Measurements from ENCODE around the gene SYNDIG1.

The SYNDIG1 gene

DNA sequence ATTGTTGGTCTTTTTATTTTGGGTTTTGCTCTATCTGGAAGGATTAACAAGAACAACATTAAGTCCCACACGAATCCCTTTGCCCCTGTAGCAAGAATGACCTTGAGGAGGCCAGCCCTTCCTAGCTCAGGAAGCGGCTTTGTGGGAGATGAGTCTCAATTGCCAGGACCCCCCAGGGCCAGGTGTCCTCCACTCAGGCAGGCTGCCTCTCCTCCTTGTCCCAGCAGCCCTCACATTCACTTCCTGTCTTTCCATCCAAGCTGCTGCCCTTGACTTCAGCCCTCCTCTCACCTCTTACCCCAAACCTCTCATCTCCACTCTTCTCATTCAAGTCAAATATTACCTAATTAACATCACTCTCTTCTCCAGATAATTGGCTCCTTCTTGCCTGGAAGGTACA, 22.6 kb upstream of the SYNDIG1 start:
- no peak for DNase-seq (ENCODE audit: low read depth in 4 of 4, low spot score in 1 of 4)

DNA sequence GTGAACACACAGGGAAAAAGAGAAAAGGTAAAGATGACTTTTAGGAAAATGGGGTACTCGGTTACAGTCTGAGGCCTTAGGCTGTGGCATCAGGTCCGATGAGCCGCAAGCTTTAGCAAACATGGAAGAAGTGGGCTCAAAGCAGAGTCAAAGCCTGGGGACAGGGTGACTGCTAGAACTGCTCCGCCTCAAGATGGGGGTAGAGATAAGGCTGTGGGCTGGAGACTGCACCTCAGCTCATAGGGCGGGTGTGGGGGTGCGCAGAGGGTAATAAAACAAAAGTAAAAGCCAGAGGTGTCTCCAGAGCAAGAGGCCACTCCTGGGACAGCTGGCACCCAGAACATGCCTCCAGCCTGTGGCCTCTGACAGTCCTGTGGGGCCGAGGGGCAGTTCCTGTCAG, 21.3 kb upstream of the SYNDIG1 start:
- no peak for DNase-seq (ENCODE audit: low read depth in 4 of 4, low spot score in 1 of 4)

DNA sequence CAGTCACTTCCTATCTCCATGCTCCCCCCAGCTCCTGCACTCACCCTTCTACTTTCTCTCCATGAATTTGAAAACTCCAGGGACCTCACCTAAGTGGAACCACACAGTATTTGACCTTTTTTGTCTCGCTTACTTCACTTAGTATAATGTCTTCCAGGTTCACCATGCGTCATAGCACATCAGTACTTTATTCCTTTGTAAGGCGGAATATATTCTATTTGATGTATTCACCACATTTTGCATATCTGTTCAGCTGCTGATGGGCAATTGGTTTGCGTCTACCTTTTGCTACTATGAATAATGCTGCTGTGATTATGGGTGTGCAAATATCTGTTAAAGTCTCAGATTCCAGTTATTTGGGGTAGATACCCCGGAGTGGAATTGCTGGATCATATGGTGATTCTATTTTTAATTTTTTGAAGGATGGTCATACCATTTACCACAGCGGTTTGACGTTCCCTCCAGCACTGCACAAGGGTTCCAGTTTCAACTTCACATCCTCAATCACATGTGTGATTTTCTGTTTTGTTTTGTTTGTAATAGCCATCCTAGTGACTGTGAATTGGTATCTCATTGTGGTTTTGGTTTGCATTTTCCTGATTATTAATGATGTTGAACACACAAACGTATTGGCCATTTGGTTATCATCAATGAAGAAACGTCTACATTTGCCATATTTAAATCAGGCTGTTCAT, 20.3 kb upstream of the SYNDIG1 start:
- no peak for DNase-seq (ENCODE audit: low read depth in 4 of 4, low spot score in 1 of 4)

- DNase-seq (ENCODE audit: low read depth in 4 of 4, low spot score in 1 of 4): no peak
Measured at GRCh38 chr20:24450177-24450576, 19.3 kb upstream of the SYNDIG1 start.

DNA sequence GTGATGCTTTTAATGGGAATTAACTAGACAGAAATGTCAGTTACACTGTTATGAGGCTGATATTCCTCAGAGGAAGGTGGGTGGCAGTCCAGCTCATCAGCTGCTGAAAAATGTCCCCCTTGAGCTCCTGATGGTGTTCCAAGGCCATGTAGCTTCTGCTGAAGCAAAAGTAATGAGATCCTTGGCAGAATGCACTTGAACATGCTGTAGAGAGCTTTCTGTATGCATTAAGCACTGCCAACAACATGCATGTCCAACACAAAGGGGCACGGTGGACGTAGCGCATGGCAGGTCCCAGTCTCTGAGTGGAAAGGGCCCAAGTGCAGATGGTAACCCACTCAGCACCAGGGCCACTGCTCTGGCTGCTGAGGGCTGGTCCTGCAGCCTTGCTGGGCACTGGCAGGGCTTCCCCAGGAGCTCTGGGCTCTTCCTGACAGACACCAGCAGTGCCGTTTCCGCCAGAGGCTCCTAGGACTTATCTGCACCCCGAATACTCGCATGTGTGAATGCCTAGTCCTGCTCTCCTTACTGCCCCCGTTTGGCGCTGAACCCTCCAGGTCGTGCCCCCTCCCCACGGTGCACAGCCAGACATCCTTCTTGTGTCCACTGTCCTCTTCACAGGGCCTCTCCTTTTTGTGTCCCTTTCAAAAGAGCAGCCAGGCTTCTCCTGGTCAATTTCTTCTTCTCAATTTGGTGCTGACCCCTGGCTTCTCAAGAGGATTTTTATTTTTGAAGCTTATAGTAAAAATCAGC, 18.6 kb upstream of the SYNDIG1 start:
- no peak for DNase-seq (ENCODE audit: low read depth in 4 of 4, low spot score in 1 of 4)

GRCh38 chr20:24451428-24451827, 18.0 kb upstream of the SYNDIG1 start:
- DNase-seq (ENCODE audit: low read depth in 4 of 4, low spot score in 1 of 4): no peak

DNA sequence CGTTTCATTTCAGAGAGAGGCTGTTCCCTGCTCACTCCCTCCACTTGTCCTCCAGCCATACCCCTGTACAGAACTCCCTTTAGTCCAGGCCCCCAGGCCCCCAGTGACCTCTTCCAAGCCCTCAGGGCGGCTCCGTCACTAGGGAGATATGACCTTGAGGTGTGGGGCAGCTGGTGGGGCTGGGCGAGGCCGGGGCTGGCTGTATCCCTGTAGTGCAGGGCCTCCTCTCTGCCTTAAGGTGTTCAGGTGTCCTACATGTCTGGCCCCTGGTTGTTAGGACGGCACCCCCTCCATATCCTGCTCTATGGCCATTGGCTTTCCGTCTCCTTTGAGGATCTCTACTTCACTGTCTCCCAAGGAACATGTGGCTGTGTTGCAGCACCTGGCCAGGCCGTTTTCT, 17.4 kb upstream of the SYNDIG1 start:
- DNase-seq (ENCODE audit: low read depth in 4 of 4, low spot score in 1 of 4): no peak

DNA sequence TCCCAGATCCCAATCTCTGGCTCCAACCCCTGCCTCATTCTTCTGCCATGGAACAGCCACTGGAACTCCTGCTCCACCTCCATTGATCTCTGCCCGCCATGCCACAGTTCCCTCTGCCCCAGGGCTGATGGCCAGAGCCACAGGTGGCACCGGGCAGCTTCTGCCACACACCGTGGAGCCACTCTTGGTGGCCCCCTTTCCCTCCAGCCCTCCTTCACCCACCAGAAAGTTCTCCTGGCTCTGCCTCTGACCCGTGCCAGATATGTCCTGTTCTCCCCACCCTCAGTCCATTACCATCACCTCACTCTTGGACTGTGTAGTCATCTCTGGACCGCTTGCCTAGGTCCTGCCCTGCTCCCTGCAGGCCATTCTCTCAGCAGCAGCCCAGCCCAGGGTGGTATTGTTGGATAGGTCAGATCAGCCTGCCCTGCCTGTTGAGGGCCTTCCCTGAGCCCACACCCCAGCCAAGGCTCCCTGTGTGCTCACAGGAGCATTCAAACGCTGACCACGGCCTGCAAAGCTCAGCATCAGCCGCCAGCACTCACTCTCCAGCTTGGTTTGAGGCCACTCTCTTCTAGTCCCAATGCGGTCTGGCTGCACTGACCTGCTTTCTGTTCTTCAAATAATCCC, 16.8 kb upstream of the SYNDIG1 start:
- no peak for DNase-seq (ENCODE audit: low read depth in 4 of 4, low spot score in 1 of 4)

- no peak for DNase-seq (ENCODE audit: low read depth in 4 of 4, low spot score in 1 of 4)
Measured at GRCh38 chr20:24453869-24454268, 15.6 kb upstream of the SYNDIG1 start.

- DNase-seq (ENCODE audit: low read depth in 4 of 4, low spot score in 1 of 4): no peak
Measured at GRCh38 chr20:24455081-24455480, 14.3 kb upstream of the SYNDIG1 start.

- no peak for DNase-seq (ENCODE audit: low read depth in 4 of 4, low spot score in 1 of 4)
Measured at GRCh38 chr20:24456398-24456781, 13.0 kb upstream of the SYNDIG1 start.

GRCh38 chr20:24458436-24458835, 11.0 kb upstream of the SYNDIG1 start:
- no peak for DNase-seq (ENCODE audit: low read depth in 4 of 4, low spot score in 1 of 4)

DNA sequence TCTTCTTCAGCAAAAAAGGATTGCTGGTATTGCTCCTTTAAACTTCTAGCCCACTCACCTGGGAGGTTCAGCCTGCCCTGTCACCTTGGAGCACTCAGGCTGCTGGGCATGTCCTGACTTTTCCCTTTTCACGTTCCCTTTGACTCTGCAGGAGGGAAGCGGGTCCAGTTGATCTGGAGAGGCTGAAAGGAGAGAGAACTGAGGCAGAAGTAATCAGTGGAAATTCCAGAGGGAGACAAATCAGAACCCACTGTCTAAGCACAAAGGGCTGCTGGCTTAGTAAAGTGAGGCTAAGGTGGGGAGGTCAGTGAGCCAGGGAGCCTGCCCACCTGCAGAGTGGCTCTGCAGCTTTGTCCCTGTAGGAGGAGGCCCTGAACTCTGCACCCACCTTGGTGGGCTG, 9.7 kb upstream of the SYNDIG1 start:
- no peak for DNase-seq (ENCODE audit: low read depth in 4 of 4, low spot score in 1 of 4)

DNA sequence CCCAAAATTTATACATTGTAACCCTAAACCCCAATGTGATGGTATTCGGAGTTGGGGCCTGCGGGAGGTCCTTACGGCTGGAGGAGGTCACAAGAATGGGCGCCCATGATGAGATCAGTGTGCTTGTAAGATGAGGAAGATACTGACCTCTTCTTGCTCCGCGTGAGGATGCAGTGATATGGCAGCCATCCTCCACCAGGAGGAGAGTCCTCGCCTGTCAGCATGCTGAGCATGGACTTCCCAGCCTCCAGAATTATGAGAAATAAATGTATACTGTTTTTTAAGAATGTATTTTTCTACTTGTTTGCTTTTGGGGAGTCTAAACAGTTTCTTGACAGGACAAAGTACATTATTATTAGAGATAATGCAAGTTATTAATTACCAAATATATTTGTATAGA, 8.7 kb upstream of the SYNDIG1 start:
- DNase-seq (ENCODE audit: low read depth in 4 of 4, low spot score in 1 of 4): no peak

DNA sequence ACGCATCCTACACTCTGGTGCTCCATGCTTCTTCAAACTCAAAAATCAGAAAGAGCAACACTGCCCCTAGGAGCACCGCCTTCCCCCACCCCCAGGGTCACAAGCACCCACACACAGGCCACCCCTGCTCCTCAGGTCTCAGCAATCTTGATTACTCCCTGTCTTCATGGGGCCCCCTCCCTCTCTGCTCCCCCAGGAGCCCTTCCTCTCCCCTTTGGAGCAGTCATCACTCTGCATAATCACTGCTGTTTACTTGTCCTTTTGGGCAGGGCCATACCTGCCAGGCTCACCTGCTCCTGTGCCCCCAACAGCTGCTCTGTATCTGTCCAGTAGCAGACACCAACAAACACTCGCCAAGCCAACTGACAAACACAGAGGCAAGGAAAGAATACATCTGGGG, 7.6 kb upstream of the SYNDIG1 start:
- no peak for DNase-seq (ENCODE audit: low read depth in 4 of 4, low spot score in 1 of 4)

DNA sequence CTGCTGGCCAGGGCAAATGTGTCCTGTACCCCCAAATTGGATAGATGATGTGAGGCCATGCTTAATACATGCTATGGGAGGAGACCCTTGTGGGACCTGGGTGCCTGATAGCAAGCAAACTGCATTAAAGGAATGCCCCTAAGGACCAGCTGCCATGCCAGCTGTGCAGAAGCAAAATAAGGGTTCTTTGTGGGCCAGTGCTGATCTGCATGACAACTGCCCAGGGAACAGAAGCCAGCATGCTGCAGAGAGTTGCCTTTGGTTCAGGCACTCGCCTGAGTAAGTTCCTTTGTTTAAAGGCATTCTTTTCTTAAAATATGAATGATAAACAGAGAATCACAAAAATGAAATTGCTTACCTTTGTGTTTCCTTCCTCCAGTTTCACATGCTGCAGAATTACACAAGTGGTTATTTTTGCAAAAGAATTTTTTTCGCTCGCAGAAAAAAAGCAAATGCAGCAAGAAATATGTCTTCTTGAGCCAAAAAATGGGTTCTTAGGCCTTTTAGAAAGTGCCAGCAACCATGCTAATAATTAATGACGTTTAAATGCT, 6.9 kb upstream of the SYNDIG1 start:
- no peak for DNase-seq (ENCODE audit: low read depth in 4 of 4, low spot score in 1 of 4)

- no peak for DNase-seq (ENCODE audit: low read depth in 4 of 4, low spot score in 1 of 4)
Measured at GRCh38 chr20:24465159-24465558, 4.3 kb upstream of the SYNDIG1 start.

- DNase-seq (ENCODE audit: low read depth in 4 of 4, low spot score in 1 of 4): no peak
Measured at GRCh38 chr20:24465730-24466129, 3.7 kb upstream of the SYNDIG1 start.

DNA sequence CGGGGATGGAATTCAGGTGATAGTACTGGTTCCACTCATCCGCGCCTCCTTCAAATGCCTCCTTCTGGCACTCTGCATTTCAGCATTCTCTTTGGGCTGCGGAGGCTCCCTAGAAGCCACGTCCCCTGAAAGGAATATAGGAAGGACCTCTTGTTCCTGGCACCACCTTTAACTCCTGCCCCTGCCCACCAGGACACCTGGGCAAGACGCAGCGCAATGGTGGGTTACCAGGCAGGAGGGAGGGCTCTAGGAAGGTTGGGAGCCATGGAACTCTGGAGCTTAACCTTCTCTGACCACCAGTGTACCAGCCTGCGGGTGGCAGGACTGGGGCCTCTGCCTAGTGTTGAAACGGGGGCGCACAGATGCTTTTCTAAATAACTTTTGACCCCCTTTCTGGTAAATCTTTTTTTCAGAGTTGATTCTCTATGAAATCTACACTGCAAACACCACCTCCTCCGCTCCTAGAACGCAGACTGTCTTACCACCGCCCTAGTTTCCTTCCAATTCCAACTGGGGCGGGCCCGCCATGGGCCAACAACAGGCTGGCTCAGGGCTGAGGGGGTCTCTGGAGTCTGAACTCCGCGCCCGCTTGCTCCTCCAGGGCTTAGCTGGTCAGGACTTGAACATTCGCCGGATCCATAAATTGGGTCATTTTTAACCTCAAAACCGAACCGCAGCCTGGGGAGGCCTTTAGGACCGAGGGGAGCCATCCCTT, 871 bp upstream of the SYNDIG1 start:
- no peak for DNase-seq (ENCODE audit: low read depth in 4 of 4, low spot score in 1 of 4)

- DNase-seq (ENCODE audit: low read depth in 4 of 4, low spot score in 1 of 4): no peak
Measured at GRCh38 chr20:24469894-24470745, 691 bp downstream of the SYNDIG1 start.

Measured in stimulated activated CD4-positive, alpha-beta T cell treated with anti-CD3 and anti-CD28 coated beads, Interleukin-1b, Interleukin-23, amount 100 ng/mL, for 24 hours (primary cell).